SU-DHL-6 (cell line): ENCODE results near the gene UCP2.
"Not testable (repeated sequence)": the region's sequence is repeated elsewhere in the genome, so short reads cannot be mapped to it uniquely, and the experiment has no call there.

Experiments used
- H2AFZ ChIP-seq: fragments of 200-600 bp; sonication (generic); 2 replicates; pipeline ENCODE4 v1.6.1; 2014; ENCODE audit warnings: low read depth, mild to moderate bottlenecking, moderate library complexity, mixed read lengths, antibody characterized with exemption, low read length; ENCODE audit not compliant: severe bottlenecking
- H3F3A ChIP-seq: fragments of 200-600 bp; shearing (Covaris generic); 2 replicates; pipeline ENCODE4 v1.6.0; 2016; ENCODE audit warnings: antibody characterized with exemption, mild to moderate bottlenecking; ENCODE audit not compliant: insufficient read depth
- H3K27ac ChIP-seq: fragments of 200-600 bp; sonication (generic); 2 replicates; pipeline ENCODE4 v1.5.1; 2016; ENCODE audit warnings: low read depth, mild to moderate bottlenecking, low read length, moderate library complexity, mixed read lengths
- H3K27me3 ChIP-seq: fragments of 200-600 bp; sonication (generic), shearing (Covaris generic); 2 replicates; pipeline ENCODE4 v1.6.0; 2014; ENCODE audit warnings: mild to moderate bottlenecking, low read length
- H3K36me3 ChIP-seq: fragments of 200-600 bp; sonication (generic); 2 replicates; pipeline ENCODE4 v1.6.1; 2014; ENCODE audit warnings: mild to moderate bottlenecking, low read length, mixed read lengths
- H3K4me2 ChIP-seq: fragments of 300-600, 200-600 bp; shearing (Covaris generic), sonication (generic); 2 replicates; pipeline ENCODE4 v1.6.0; 2014; ENCODE audit warnings: low read length, low read depth, mild to moderate bottlenecking; ENCODE audit not compliant: poor library complexity, severe bottlenecking
- H3K4me3 ChIP-seq: fragments of 200-600 bp; sonication (generic); 2 replicates; pipeline ENCODE4 v1.5.1; 2014; ENCODE audit warnings: antibody characterized with exemption, low read length, mild to moderate bottlenecking, mixed read lengths; ENCODE audit not compliant: insufficient read depth, poor library complexity, severe bottlenecking
- H3K79me2 ChIP-seq: fragments of 200-600 bp; sonication (generic); 2 replicates; pipeline ENCODE4 v1.6.1; 2014; ENCODE audit warnings: mild to moderate bottlenecking, low read length, moderate library complexity; ENCODE audit not compliant: insufficient read depth
- H3K9ac ChIP-seq: fragments of 200-600 bp; sonication (generic); 2 replicates; pipeline ENCODE4 v1.7.0; 2014; ENCODE audit warnings: mild to moderate bottlenecking, low read length
- H3K9me2 ChIP-seq: fragments of 200-600 bp; sonication (generic); replicated peaks from 2 replicates; pipeline ENCODE4 v1.6.1; 2014; ENCODE audit warnings: low read length; ENCODE audit not compliant: insufficient read depth
- H3K9me3 ChIP-seq: fragments of 200-600 bp; sonication (generic); 2 replicates; pipeline ENCODE4 v1.6.1; 2014; ENCODE audit warnings: low read length, mixed read lengths; ENCODE audit not compliant: insufficient read depth
- H4K20me1 ChIP-seq: fragments of 200-600 bp; sonication (generic); 2 replicates; pipeline ENCODE4 v1.6.1; 2014; ENCODE audit warnings: low read depth, mild to moderate bottlenecking, antibody characterized with exemption, low read length, moderate library complexity, mixed read lengths
- CTCF ChIP-seq: fragments of 200-600 bp; sonication (generic); IDR thresholded peaks from one replicate; pipeline ENCODE4 v1.5.1; 2017; ENCODE audit warnings: antibody characterized with exemption, mild to moderate bottlenecking, low read length, moderate library complexity; ENCODE audit not compliant: insufficient read depth, poor library complexity, severe bottlenecking
- EZH2phosphoT487 ChIP-seq: fragments of 200-600 bp; sonication (generic), shearing (Covaris generic); conservative IDR thresholded peaks from 2 replicates; pipeline ENCODE4 v1.6.1; 2018; ENCODE audit warnings: mild to moderate bottlenecking, antibody characterized with exemption, low read length, moderate library complexity, mixed read lengths

The UCP2 gene

GRCh38 chr11:73990730-73991129 lies 8.1 kb upstream of the UCP2 start:
- Histone ChIP-seq H4K20me1 (no peaks in the 10 kb centered on the region), H3K9ac (no peak overlapping the region), H3F3A (0 out of 2 replicates have a peak, but pooled peaks cover 3% of the 10 kb centered on the region), H3K27ac (no peak overlapping the region), H3K9me3 (no peaks in the 10 kb centered on the region), H3K36me3 (no peaks in the 10 kb centered on the region), H3K4me3 (no peak overlapping the region), H3K27me3 (no peaks in the 10 kb centered on the region), H3K4me2 (no peak overlapping the region), H3K9me2 (no peaks in the 10 kb centered on the region), H3K79me2 (no peaks in the 10 kb centered on the region), H2AFZ (no peak overlapping the region)
- TF ChIP-seq CTCF (no peak), EZH2phosphoT487 (no peak)

GRCh38 chr11:73989156-73989555 lies 6.5 kb upstream of the UCP2 start:
- no peaks in the 10 kb centered on the region for H3K9me3 ChIP-seq
- H3K36me3 ChIP-seq: no peaks in the 10 kb centered on the region
- H3F3A ChIP-seq: 0 out of 2 replicates have a peak, but pooled peaks cover 3% of the 10 kb centered on the region
- no peak overlapping the region for H3K27ac ChIP-seq
- no peak overlapping the region for H3K9ac ChIP-seq
- H2AFZ ChIP-seq: no peak overlapping the region
- no peaks in the 10 kb centered on the region for H3K79me2 ChIP-seq
- no peaks in the 10 kb centered on the region for H3K27me3 ChIP-seq
- no peaks in the 10 kb centered on the region for H3K9me2 ChIP-seq
- TF ChIP-seq CTCF (no peak), EZH2phosphoT487 (no peak)
- H4K20me1 ChIP-seq: no peaks in the 10 kb centered on the region
- no peak overlapping the region for H3K4me2 ChIP-seq
- no peak overlapping the region for H3K4me3 ChIP-seq

- H3K27me3 ChIP-seq: no peaks in the 10 kb centered on the region
- H3K27ac ChIP-seq: no peak overlapping the region
- H2AFZ ChIP-seq: no peak overlapping the region
- TF ChIP-seq EZH2phosphoT487 (no peak), CTCF (no peak)
- H3K4me2 ChIP-seq: no peak overlapping the region
- H3K4me3 ChIP-seq: no peak overlapping the region
- no peaks in the 10 kb centered on the region for H3K79me2 ChIP-seq
- H3K36me3 ChIP-seq: no peaks in the 10 kb centered on the region
- H3F3A ChIP-seq: 0 out of 2 replicates have a peak, but pooled peaks cover 3% of the 10 kb centered on the region
- H4K20me1 ChIP-seq: no peaks in the 10 kb centered on the region
- H3K9me3 ChIP-seq: no peaks in the 10 kb centered on the region
- H3K9ac ChIP-seq: no peak overlapping the region
- no peaks in the 10 kb centered on the region for H3K9me2 ChIP-seq
Measured at GRCh38 chr11:73988227-73988626, 5.6 kb upstream of the UCP2 start.

GRCh38 chr11:73985661-73986060 lies 3.0 kb upstream of the UCP2 start:
- peaks cover 11% of the 10 kb centered on the region for H3F3A ChIP-seq
- not testable (repeated sequence) for H3K36me3 ChIP-seq, H3K9me2 ChIP-seq, H4K20me1 ChIP-seq, H3K27ac ChIP-seq, H3K9me3 ChIP-seq, H3K9ac ChIP-seq, H3K27me3 ChIP-seq, H3K4me2 ChIP-seq, H2AFZ ChIP-seq, H3K4me3 ChIP-seq
- peaks cover 19% of the 10 kb centered on the region for H3K79me2 ChIP-seq
